Calu3 (cell line): ENCODE results near the gene BCL2L13. TPM values are rescaled to one million over a fixed set of nuclear protein-coding genes. Genes with fewer than 3 reads are reported as not detected.

Experiments
- Bru-seq: library from RNA; stranded (reverse); fragments of 400-500 nt; gene quantifications from one replicate; lab custom pipeline; 2021; lab: Mats Ljungman, UMichigan
- BruChase-seq, 2 experiments: library from RNA; stranded (reverse); fragments of 400-500 nt; gene quantifications; one replicate each; lab custom pipeline; 2021; lab: Mats Ljungman, UMichigan
- BruUV-seq: library from RNA; stranded (reverse); fragments of 400-500 nt; replicated peaks from 2 replicates; lab custom pipeline; 2021; lab: Mats Ljungman, UMichigan
- CTCF ChIA-PET: fragments of 300-600 bp; sonication (Branson Sonifier 250); formaldehyde crosslinking; loops from one replicate; lab custom pipeline; 2022; ENCODE audit warnings: antibody characterized with exemption; lab: Charles Lee
- DNase-seq: peaks from one replicate; pipeline ENCODE4 v3.0.0; 2022
- H3K27ac Mint-ChIP-seq: one replicate; pipeline ENCODE4 v1.8.0; 2022; ENCODE audit warnings: mixed read lengths; ENCODE audit not compliant: unreplicated experiment
- H3K27me3 Mint-ChIP-seq: one replicate; pipeline ENCODE4 v1.8.0; 2022; ENCODE audit warnings: mixed read lengths; ENCODE audit not compliant: unreplicated experiment
- H3K36me3 Mint-ChIP-seq: one replicate; pipeline ENCODE4 v1.8.0; 2022; ENCODE audit warnings: mild to moderate bottlenecking, moderate library complexity, mixed read lengths; ENCODE audit not compliant: insufficient read depth, unreplicated experiment
- H3K4me1 Mint-ChIP-seq: one replicate; pipeline ENCODE4 v1.8.0; 2022; ENCODE audit warnings: mild to moderate bottlenecking, low read depth, mixed read lengths; ENCODE audit not compliant: unreplicated experiment
- H3K4me3 Mint-ChIP-seq: one replicate; pipeline ENCODE4 v1.8.0; 2022; ENCODE audit warnings: mild to moderate bottlenecking, low read depth, moderate library complexity, mixed read lengths; ENCODE audit not compliant: unreplicated experiment
- H3K9me3 Mint-ChIP-seq: one replicate; pipeline ENCODE4 v1.8.0; 2022; ENCODE audit warnings: low read depth, mixed read lengths; ENCODE audit not compliant: unreplicated experiment
- intact Hi-C: fragments of 100-400 bp; cut with micrococcal nuclease; formaldehyde crosslinking; loops from one replicate; pipeline ENCODE4 v1.10.0; 2022; ENCODE audit not compliant: unreplicated experiment
- long read RNA-seq: library from polyadenylated mRNA; stranded (forward); transcript quantifications from one replicate; pipeline ENCODE4 v2.0.0, GENCODE V29; 2022
- total RNA-seq: library from RNA; stranded (reverse); gene quantifications from 2 replicates; pipeline ENCODE4 v1.2.3, GENCODE V29; 2022
- TF ChIP-seq, protein P1 (sequence below): fragments of 200-600 bp; IDR thresholded peaks from one replicate; pipeline ENCODE4 v1.8.0; 2022; ENCODE audit warnings: antibody characterized with exemption; ENCODE audit not compliant: unreplicated experiment

Gene BCL2L13, protein sequence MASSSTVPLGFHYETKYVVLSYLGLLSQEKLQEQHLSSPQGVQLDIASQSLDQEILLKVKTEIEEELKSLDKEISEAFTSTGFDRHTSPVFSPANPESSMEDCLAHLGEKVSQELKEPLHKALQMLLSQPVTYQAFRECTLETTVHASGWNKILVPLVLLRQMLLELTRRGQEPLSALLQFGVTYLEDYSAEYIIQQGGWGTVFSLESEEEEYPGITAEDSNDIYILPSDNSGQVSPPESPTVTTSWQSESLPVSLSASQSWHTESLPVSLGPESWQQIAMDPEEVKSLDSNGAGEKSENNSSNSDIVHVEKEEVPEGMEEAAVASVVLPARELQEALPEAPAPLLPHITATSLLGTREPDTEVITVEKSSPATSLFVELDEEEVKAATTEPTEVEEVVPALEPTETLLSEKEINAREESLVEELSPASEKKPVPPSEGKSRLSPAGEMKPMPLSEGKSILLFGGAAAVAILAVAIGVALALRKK
- 47.1 and 49.3 TPM in 2 replicates for total RNA-seq
- Bru-seq, nascent RNA = percentile 78 among the genes with signal in this experiment
- percentile 78 among the genes with signal in this experiment for BruChase-seq, experiment 1, labeled RNA remaining after a 6-hour chase
- BruChase-seq, experiment 2, labeled RNA remaining after a 2-hour chase = percentile 73 among the genes with signal in this experiment
- long read RNA-seq, full-length matches to known transcripts = 31 of 49 reads
- long read RNA-seq, partial matches to known transcripts = 4 of 49 reads
- long read RNA-seq, other reads (novel, unspliced or antisense) = 14 of 49 reads

DNA sequence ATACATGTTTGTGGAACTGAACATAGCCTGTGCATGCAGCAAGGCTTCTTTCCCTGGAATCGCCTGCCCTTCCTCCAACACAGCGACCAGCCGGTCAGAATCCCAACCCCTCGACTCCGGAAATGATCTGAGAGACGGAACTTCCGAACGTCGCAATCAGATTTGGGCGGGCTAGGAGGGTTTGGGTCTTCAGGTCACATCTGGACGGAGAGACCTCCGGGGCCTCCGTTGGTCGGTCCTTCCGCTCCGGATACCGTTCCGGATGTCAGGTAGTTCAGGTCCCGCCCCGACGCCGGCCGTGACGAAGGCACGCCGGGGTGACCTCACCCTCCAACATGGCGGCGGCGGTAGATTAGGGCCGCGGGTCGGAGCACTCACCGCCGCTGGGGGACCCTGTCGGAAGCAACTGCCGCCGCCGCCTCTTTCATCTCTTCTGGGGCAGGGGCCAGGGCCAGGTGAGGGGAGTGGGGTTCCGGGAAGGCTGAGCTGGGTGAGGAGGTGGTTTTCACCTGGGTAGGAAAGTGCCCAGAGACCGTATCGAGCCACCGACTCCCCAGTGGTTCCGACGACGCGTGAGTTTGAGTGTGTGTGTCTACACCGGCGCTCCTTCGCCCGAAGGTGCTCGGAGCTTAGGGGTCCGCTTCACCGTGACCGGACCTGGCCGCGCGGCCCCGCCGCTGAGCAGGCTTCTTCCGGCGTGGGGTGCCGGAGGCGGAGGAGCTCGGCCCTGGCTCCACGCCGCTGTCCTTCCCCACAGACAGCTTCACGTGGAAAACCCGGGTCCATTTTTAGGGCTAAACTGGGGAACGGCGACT is at the start of gene BCL2L13:
BCL2L13 (plus strand) TSS at position 326 of the 815 bp plus-strand sequence. CDS start 16,955 bp downstream, outside the sequence.
- intact Hi-C loops = no loop called here
- Mint-ChIP-seq H3K4me3 (peak within 1 kb of the TSS; percentile 88), H3K4me1 (peaks cover 19% of the 10 kb centered on the region), H3K36me3 (peaks cover 32% of the 10 kb centered on the region), H3K27me3 (no peaks in the 10 kb centered on the region), H3K9me3 (no peaks in the 10 kb centered on the region), H3K27ac (peak within 1 kb of the TSS; percentile 87)
- TF ChIP-seq, protein P1, sequence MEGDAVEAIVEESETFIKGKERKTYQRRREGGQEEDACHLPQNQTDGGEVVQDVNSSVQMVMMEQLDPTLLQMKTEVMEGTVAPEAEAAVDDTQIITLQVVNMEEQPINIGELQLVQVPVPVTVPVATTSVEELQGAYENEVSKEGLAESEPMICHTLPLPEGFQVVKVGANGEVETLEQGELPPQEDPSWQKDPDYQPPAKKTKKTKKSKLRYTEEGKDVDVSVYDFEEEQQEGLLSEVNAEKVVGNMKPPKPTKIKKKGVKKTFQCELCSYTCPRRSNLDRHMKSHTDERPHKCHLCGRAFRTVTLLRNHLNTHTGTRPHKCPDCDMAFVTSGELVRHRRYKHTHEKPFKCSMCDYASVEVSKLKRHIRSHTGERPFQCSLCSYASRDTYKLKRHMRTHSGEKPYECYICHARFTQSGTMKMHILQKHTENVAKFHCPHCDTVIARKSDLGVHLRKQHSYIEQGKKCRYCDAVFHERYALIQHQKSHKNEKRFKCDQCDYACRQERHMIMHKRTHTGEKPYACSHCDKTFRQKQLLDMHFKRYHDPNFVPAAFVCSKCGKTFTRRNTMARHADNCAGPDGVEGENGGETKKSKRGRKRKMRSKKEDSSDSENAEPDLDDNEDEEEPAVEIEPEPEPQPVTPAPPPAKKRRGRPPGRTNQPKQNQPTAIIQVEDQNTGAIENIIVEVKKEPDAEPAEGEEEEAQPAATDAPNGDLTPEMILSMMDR = no peak
- CTCF ChIA-PET = interaction anchor here (0.5 to 2.2 kb wide), 4 partner anchors 15 to 147 kb away, joined by 3 to 7 read pairs (median 5); no protein-coding TSS in a partner anchor
- TSS peak; percentile 61 for BruUV-seq
- peak; percentile 92 for DNase-seq

DNA sequence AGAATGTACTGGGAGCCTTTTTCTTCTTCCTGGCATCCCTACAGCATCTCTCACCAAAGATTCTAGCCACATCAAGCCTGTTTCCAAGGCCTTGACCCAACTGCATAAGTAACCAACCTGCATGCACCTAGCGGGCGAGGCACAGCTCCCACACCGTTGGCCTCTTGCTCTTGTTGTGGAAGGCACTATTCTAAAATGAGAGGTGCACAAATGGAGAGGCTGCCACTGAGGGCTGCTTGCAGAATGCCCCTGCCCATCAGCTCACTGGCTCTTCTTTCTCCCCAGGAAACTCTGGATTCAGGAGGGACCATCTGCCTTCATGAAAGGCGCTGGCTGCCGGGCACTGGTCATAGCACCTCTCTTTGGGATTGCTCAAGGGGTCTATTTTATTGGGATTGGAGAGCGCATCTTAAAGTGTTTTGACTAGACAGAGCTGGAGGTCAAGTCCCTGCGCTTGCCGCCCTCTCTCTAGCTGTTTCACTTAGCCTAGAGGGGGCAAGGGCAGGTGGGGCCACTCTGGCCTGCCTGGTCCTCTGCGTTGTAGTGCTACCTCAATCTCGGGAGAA is 48.7 kb upstream of the BCL2L13 start:
- CTCF ChIA-PET = no interaction called here
- intact Hi-C loops = no loop called here
- H3K4me3 Mint-ChIP-seq = no peak overlapping the region
- TF ChIP-seq, protein P1 = no peak
- no TSS peak for BruUV-seq
- H3K36me3 Mint-ChIP-seq = peaks cover 48% of the 10 kb centered on the region
- H3K27me3 Mint-ChIP-seq = no peaks in the 10 kb centered on the region
- no peak for DNase-seq
- H3K27ac Mint-ChIP-seq = no peak overlapping the region
- no peaks in the 10 kb centered on the region for H3K4me1 Mint-ChIP-seq
- no peaks in the 10 kb centered on the region for H3K9me3 Mint-ChIP-seq

DNA sequence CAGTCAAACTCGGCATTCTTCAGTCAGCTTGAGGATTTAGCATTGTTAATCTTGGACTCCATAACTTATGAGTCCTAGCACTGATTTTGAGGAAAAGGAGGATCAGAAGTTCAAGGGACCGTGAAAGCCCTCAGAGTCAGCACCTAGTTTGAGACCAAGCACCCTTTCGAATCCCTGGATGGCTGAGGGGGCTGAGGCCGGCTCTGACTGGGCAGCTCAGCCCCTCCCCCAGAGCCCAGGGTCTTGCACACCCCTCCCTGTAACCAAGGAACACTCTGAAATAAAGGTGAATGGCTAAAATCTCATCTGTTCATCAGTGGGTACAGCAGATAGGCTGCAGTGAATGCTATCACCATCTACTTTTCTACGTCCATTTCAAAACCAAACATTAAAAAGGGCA is 48.0 kb upstream of the BCL2L13 start:
- Mint-ChIP-seq H3K36me3 (peaks cover 54% of the 10 kb centered on the region), H3K27ac (no peak overlapping the region), H3K27me3 (no peaks in the 10 kb centered on the region), H3K4me1 (no peaks in the 10 kb centered on the region), H3K4me3 (no peak overlapping the region), H3K9me3 (no peaks in the 10 kb centered on the region)
- CTCF ChIA-PET = no interaction called here
- DNase-seq = no peak
- TF ChIP-seq, protein P1 = no peak
- intact Hi-C loops = no loop called here
- no TSS peak for BruUV-seq

DNA sequence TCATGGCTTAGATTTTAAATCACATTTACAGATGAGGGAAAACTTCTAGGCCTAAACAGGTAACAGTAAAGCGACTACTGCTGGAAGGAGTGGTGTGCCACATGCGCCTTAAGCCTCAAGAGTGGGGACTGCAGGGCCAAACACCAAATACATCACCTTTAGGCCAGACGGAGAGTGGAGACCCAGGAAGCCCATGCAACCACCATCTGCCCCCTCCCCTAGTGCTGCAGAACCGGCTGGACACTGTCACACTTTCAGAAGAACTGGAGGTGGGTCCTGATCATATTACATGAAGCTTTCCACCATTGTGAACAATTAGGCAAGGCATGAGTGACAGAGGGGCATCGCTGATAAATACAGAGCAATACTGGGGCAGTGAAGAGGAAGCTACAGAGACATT is 46.4 kb upstream of the BCL2L13 start:
- no peak overlapping the region for H3K27ac Mint-ChIP-seq
- no peak overlapping the region for H3K4me3 Mint-ChIP-seq
- intact Hi-C loops = no loop called here
- H3K27me3 Mint-ChIP-seq = no peaks in the 10 kb centered on the region
- H3K4me1 Mint-ChIP-seq = no peaks in the 10 kb centered on the region
- BruUV-seq = TSS peak; percentile 58
- CTCF ChIA-PET = no interaction called here
- H3K9me3 Mint-ChIP-seq = no peaks in the 10 kb centered on the region
- H3K36me3 Mint-ChIP-seq = peaks cover 65% of the 10 kb centered on the region
- no peak for DNase-seq
- TF ChIP-seq, protein P1 = no peak
